Hepatocyte (in vitro differentiated cells): ENCODE results near the gene TANC1. TPM values are rescaled to one million over a fixed set of nuclear protein-coding genes. Genes with fewer than 3 reads are reported as not detected.
A peak's percentile ranks its signal among the peaks of the same experiment; 100 is the strongest.

Experiments
- DNase-seq: peaks from one replicate; pipeline ENCODE4 v3.0.0-alpha.2; 2016; ENCODE audit warnings: low spot score
- H2AFZ ChIP-seq: fragments of 200-600 bp; sonication (generic); 2 replicates; pipeline ENCODE4 v1.6.0; 2016; ENCODE audit warnings: antibody characterized with exemption, mild to moderate bottlenecking
- H3K27ac ChIP-seq: fragments of 200-600 bp; sonication (generic); 2 replicates; pipeline ENCODE4 v1.5.1; 2016; ENCODE audit warnings: mild to moderate bottlenecking
- H3K27me3 ChIP-seq: fragments of 200-600 bp; sonication (generic); 2 replicates; pipeline ENCODE4 v1.6.1; 2016
- H3K36me3 ChIP-seq: fragments of 200-600 bp; sonication (generic); replicated peaks from 2 replicates; pipeline ENCODE4 v1.5.1; 2016; ENCODE audit warnings: low read depth; ENCODE audit not compliant: insufficient read depth
- H3K4me1 ChIP-seq: fragments of 200-600 bp; sonication (generic); 2 replicates; pipeline ENCODE4 v1.5.1; 2016; ENCODE audit warnings: mild to moderate bottlenecking, moderate library complexity; ENCODE audit not compliant: insufficient read depth
- H3K4me2 ChIP-seq: fragments of 200-600 bp; sonication (generic); 2 replicates; pipeline ENCODE4 v1.6.0; 2016
- H3K4me3 ChIP-seq: fragments of 200-600 bp; sonication (generic); 2 replicates; pipeline ENCODE4 v1.5.1; 2016; ENCODE audit warnings: mild to moderate bottlenecking
- H3K79me2 ChIP-seq: fragments of 200-600 bp; sonication (generic); 2 replicates; pipeline ENCODE4 v1.6.0; 2017; ENCODE audit warnings: mild to moderate bottlenecking
- H3K9me2 ChIP-seq: fragments of 200-600 bp; sonication (generic); replicated peaks from 2 replicates; pipeline ENCODE4 v1.6.0; 2017; ENCODE audit warnings: mild to moderate bottlenecking; ENCODE audit not compliant: insufficient read depth
- H3K9me3 ChIP-seq: fragments of 200-600 bp; sonication (generic); 2 replicates; pipeline ENCODE4 v1.5.1; 2016; ENCODE audit warnings: low read depth, mild to moderate bottlenecking
- H4K20me1 ChIP-seq: fragments of 200-600 bp; sonication (generic); 2 replicates; pipeline ENCODE4 v1.6.0; 2016; ENCODE audit warnings: mild to moderate bottlenecking; ENCODE audit not compliant: insufficient read depth, poor library complexity, severe bottlenecking
- EZH2 ChIP-seq: fragments of 200-600 bp; sonication (generic); IDR thresholded peaks from 2 replicates; pipeline ENCODE4 v1.6.1; 2016; ENCODE audit warnings: antibody characterized with exemption, mild to moderate bottlenecking, borderline replicate concordance
- EZH2phosphoT487 ChIP-seq: fragments of 200-600 bp; sonication (generic); IDR thresholded peaks from one replicate; pipeline ENCODE4 v1.6.1; 2018; ENCODE audit warnings: antibody characterized with exemption, mild to moderate bottlenecking, low read depth, moderate library complexity; ENCODE audit not compliant: unreplicated experiment, severe bottlenecking
- WGBS: methylation state at CpG from one replicate; pipeline ENCODE4 v1.1.6; 2016; ENCODE audit warnings: low lambda C conversion rate; ENCODE audit errors: missing lambda C conversion rate; 5-methylcytosine and 5-hydroxymethylcytosine counted together
- polyA plus RNA-seq: library from polyadenylated mRNA; unstranded; fragments of >200 nt; fragmentation: Nextera tagmentation; extraction: Ambion mirVana; gene quantifications from 2 replicates; pipeline ENCODE4 v1.2.1, GENCODE V29; 2016
- total RNA-seq: library from RNA; depleted of rRNA; stranded (reverse); fragments of >200 nt; gene quantifications from 2 replicates; pipeline ENCODE4 v1.2.3, GENCODE V29; 2014
- TF ChIP-seq, protein P1 (sequence below): fragments of 200-600 bp; sonication (generic); IDR thresholded peaks from 2 replicates; pipeline ENCODE4 v1.5.1; 2016; ENCODE audit warnings: antibody characterized with exemption, mild to moderate bottlenecking; ENCODE audit not compliant: poor library complexity

The TANC1 gene
- total and polyA plus RNA-seq, 2 experiments from 2014 or later = 8.3 to 18.5 TPM

DNA sequence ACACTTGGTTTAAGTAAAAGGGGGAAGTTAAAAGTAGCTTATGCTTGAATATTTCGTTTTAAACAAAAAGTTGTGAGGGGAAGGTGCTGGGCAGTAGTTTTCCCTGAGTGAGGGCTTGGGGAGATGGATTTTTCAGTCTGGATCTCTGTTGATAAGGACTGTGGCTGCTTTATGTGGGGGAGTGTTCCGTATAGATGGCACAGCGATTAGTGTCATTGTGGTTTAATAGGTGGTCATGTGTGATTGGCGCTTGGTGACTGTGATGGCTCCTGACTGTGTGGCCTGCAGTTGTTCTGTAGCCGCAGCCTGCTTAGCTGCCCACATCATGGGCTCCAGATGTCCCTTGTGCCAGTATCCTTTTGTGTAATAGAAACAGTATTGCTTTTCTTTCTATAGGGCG lies 161.9 kb downstream of the TANC1 start:
- 85% methylated on average over 6 of the region's 6 CpGs for WGBS
- no peak for DNase-seq
- no peaks in the 10 kb centered on the region for H3K9me3 ChIP-seq
- no peaks in the 10 kb centered on the region for H3K27me3 ChIP-seq
- TF ChIP-seq, protein P1, sequence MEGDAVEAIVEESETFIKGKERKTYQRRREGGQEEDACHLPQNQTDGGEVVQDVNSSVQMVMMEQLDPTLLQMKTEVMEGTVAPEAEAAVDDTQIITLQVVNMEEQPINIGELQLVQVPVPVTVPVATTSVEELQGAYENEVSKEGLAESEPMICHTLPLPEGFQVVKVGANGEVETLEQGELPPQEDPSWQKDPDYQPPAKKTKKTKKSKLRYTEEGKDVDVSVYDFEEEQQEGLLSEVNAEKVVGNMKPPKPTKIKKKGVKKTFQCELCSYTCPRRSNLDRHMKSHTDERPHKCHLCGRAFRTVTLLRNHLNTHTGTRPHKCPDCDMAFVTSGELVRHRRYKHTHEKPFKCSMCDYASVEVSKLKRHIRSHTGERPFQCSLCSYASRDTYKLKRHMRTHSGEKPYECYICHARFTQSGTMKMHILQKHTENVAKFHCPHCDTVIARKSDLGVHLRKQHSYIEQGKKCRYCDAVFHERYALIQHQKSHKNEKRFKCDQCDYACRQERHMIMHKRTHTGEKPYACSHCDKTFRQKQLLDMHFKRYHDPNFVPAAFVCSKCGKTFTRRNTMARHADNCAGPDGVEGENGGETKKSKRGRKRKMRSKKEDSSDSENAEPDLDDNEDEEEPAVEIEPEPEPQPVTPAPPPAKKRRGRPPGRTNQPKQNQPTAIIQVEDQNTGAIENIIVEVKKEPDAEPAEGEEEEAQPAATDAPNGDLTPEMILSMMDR = no peak
- TF ChIP-seq EZH2phosphoT487 = no peak
- TF ChIP-seq EZH2 = no peak
- no peaks in the 10 kb centered on the region for H3K9me2 ChIP-seq
- no peak overlapping the region for H3K4me2 ChIP-seq
- H4K20me1 ChIP-seq = no peaks in the 10 kb centered on the region
- no peak overlapping the region for H3K27ac ChIP-seq
- H2AFZ ChIP-seq = no peak overlapping the region
- H3K4me1 ChIP-seq = peaks cover 25% of the 10 kb centered on the region
- H3K4me3 ChIP-seq = no peak overlapping the region
- no peaks in the 10 kb centered on the region for H3K36me3 ChIP-seq
- peaks cover 22% of the 10 kb centered on the region for H3K79me2 ChIP-seq

DNA sequence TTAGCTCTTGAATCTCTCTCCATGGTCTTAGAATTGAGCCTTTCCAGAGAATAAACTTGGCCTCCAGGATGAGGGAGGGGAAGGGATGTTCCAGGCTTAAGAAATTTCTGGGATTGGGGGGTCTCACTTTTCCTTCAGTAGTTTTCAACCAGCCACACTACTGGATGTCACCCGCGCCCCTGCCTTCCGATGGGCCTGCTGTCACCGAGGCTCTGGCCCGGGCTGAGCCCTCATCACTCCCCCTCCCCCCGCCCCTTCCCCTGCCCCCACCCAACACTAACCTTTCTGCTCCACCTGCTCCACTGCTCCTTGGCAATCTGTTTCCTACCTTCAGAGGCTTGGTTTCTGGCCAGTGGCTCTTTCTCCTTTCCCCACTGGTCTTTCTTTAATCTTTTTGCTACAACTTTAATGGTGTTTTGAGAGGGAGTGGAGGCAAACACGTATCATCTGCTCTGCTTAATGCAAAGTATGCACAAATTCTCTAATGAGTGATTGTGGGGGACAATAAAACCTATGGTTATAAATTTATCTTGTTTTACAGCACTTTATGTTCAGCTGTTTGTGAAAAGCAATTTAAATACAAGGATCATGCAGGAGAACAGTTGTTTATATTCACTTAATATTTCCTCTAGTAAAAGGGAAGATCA lies 162.9 kb downstream of the TANC1 start:
- no peak overlapping the region for H2AFZ ChIP-seq
- 44% methylated on average over 5 of the region's 7 CpGs for WGBS
- H3K79me2 ChIP-seq = peaks cover 22% of the 10 kb centered on the region
- H3K4me3 ChIP-seq = no peak overlapping the region
- H4K20me1 ChIP-seq = no peaks in the 10 kb centered on the region
- no peak overlapping the region for H3K27ac ChIP-seq
- H3K36me3 ChIP-seq = no peaks in the 10 kb centered on the region
- H3K4me2 ChIP-seq = no peak overlapping the region
- no peaks in the 10 kb centered on the region for H3K9me3 ChIP-seq
- TF ChIP-seq, protein P1 = no peak
- peak; percentile 40 for TF ChIP-seq EZH2phosphoT487
- no peaks in the 10 kb centered on the region for H3K27me3 ChIP-seq
- DNase-seq = no peak
- peaks cover 28% of the 10 kb centered on the region for H3K4me1 ChIP-seq
- H3K9me2 ChIP-seq = no peaks in the 10 kb centered on the region

GRCh38 chr2:159131914-159132281 lies 163.5 kb downstream of the TANC1 start:
- peak overlapping the region; percentile 29 for H3K27ac ChIP-seq
- H3K4me2 ChIP-seq = no peak overlapping the region
- 59% methylated on average over 4 of the region's 4 CpGs for WGBS
- no peak overlapping the region for H3K4me3 ChIP-seq
- TF ChIP-seq EZH2phosphoT487 = no peak
- no peak for TF ChIP-seq EZH2
- TF ChIP-seq, protein P1 = no peak
- H2AFZ ChIP-seq = no peak overlapping the region
- peaks cover 28% of the 10 kb centered on the region for H3K4me1 ChIP-seq
- DNase-seq = peak; percentile 42
- no peaks in the 10 kb centered on the region for H3K27me3 ChIP-seq
- no peaks in the 10 kb centered on the region for H3K9me3 ChIP-seq
- no peaks in the 10 kb centered on the region for H3K9me2 ChIP-seq
- no peaks in the 10 kb centered on the region for H4K20me1 ChIP-seq
- peaks cover 22% of the 10 kb centered on the region for H3K79me2 ChIP-seq
- no peaks in the 10 kb centered on the region for H3K36me3 ChIP-seq

- WGBS = 68% methylated on average over 4 of the region's 4 CpGs
- H3K9me3 ChIP-seq = no peaks in the 10 kb centered on the region
- no peak for DNase-seq
- no peaks in the 10 kb centered on the region for H3K36me3 ChIP-seq
- no peaks in the 10 kb centered on the region for H4K20me1 ChIP-seq
- no peak overlapping the region for H3K4me2 ChIP-seq
- H3K27me3 ChIP-seq = no peaks in the 10 kb centered on the region
- H3K9me2 ChIP-seq = no peaks in the 10 kb centered on the region
- no peak overlapping the region for H2AFZ ChIP-seq
- H3K27ac ChIP-seq = no peak overlapping the region
- peaks cover 34% of the 10 kb centered on the region for H3K4me1 ChIP-seq
- TF ChIP-seq EZH2phosphoT487 = no peak
- TF ChIP-seq, protein P1 = peak; percentile 29
- TF ChIP-seq EZH2 = no peak
- peaks cover 14% of the 10 kb centered on the region for H3K79me2 ChIP-seq
- no peak overlapping the region for H3K4me3 ChIP-seq
Measured at GRCh38 chr2:159133797-159134196, 165.4 kb downstream of the TANC1 start.
